Measurements from ENCODE around the gene TRIP10. TPM values are rescaled to one million over a fixed set of nuclear protein-coding genes. Genes with fewer than 3 reads are reported as not detected.

TRIP10 gene
- total RNA-seq, 1 experiment from 2014 or later, result 49.7 TPM

DNA sequence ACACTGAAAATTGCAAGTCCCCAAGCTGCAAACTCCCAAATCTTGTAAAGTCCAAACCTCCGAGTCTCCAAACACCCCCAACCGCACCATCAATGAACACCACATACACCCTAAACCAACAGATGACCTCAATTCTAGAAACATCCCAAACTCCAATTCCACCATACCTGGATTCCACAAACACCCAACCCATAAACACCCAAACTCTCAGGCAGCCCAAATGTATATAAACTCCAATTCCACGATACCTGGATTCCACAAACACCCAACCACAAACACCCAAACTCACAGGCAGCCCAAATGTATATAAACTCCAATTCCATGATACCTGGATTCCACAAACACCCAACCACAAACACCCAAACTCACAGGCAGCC lies 19.5 kb upstream of the TRIP10 start:
- Mint-ChIP-seq H3K27ac (ENCODE audit: low read depth, unreplicated experiment) (peak overlapping the region; percentile 82), H3K36me3 (ENCODE audit: insufficient read depth, unreplicated experiment) (peaks cover 58% of the 10 kb centered on the region), H3K4me1 (ENCODE audit: insufficient read depth, unreplicated experiment) (peaks cover 47% of the 10 kb centered on the region), H3K27me3 (ENCODE audit: insufficient read depth, unreplicated experiment) (no peaks in the 10 kb centered on the region), H3K9me3 (ENCODE audit: unreplicated experiment) (peaks cover 8% of the 10 kb centered on the region), H3K4me3 (ENCODE audit: unreplicated experiment) (peak overlapping the region; percentile 95)
- intact Hi-C loops (cut with micrococcal nuclease), result loop anchor here (1.0 to 5.0 kb wide), 2 partner anchors 16 to 142 kb away; no protein-coding TSS in a partner anchor
- DNase-seq (ENCODE audit: unreplicated experiment), result no peak
- CTCF ChIA-PET, result interaction anchor here (0.8 to 2.8 kb wide), 3 partner anchors 16 to 296 kb away, joined by 4 to 14 read pairs (median 5); partner anchors contain the start of gene KHSRP
- TF ChIP-seq, protein P1, sequence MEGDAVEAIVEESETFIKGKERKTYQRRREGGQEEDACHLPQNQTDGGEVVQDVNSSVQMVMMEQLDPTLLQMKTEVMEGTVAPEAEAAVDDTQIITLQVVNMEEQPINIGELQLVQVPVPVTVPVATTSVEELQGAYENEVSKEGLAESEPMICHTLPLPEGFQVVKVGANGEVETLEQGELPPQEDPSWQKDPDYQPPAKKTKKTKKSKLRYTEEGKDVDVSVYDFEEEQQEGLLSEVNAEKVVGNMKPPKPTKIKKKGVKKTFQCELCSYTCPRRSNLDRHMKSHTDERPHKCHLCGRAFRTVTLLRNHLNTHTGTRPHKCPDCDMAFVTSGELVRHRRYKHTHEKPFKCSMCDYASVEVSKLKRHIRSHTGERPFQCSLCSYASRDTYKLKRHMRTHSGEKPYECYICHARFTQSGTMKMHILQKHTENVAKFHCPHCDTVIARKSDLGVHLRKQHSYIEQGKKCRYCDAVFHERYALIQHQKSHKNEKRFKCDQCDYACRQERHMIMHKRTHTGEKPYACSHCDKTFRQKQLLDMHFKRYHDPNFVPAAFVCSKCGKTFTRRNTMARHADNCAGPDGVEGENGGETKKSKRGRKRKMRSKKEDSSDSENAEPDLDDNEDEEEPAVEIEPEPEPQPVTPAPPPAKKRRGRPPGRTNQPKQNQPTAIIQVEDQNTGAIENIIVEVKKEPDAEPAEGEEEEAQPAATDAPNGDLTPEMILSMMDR (IDR thresholded peaks at IDR 0.05; ENCODE audit: unreplicated experiment), result no peak
- BruUV-seq (replicated peaks), result TSS peak; percentile 69
- POLR2A ChIA-PET, result interaction anchor here (0.6 to 7.7 kb wide), 12 partner anchors 16 to 663 kb away, joined by 3 to 189 read pairs (median 7); partner anchors contain the start of genes CRB3, GPR108, SH2D3A and SLC25A23

DNA sequence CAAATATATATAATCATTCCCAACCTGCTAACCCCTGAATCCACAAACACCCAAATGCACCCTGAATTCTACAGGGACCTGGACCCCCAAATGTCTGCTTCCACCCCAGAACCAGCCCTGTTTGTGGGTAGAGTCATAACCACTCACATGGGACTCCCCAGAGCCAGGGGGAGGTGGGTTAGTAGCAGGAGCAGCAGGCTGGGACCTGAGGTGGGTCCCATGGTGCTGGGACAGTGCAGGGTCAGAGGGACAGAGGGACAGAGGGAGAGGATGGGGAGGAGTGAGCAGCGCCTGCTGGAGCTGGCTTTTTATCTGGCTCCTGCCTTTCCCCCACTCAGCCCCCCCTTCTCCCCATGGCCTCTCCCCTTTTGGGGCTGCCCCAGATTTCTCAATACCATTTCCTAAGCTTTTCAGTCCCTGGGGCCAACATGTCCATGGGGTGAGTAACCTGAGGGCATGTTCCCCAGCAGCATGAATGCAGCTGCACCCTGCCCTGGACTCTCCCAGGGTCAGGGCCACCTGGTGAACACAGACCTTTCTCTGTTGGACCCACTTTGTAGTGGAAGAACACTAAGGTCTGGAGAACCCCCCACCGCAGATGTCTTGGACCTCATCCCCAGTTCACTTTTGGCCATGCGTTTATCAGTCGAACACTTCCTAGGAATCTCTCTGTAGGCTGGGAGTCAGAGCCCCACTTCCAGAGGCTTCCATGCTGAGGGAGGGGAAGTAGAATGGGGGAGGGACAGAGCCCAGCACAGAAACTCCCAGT lies 18.9 kb upstream of the TRIP10 start, which contains the start of gene C3:
C3 (minus strand) TSS at position 282 of the 769 bp plus-strand sequence; CDS start at position 221, 61 bp downstream.
- TF ChIP-seq, protein P1 (IDR thresholded peaks at IDR 0.05; ENCODE audit: unreplicated experiment), result no peak
- Mint-ChIP-seq H3K27ac (ENCODE audit: low read depth, unreplicated experiment) (peak within 1 kb of the TSS; percentile 82), H3K36me3 (ENCODE audit: insufficient read depth, unreplicated experiment) (peaks cover 56% of the 10 kb centered on the region), H3K9me3 (ENCODE audit: unreplicated experiment) (peaks cover 8% of the 10 kb centered on the region), H3K4me3 (ENCODE audit: unreplicated experiment) (peak within 1 kb of the TSS; percentile 95), H3K4me1 (ENCODE audit: insufficient read depth, unreplicated experiment) (peaks cover 47% of the 10 kb centered on the region), H3K27me3 (ENCODE audit: insufficient read depth, unreplicated experiment) (no peaks in the 10 kb centered on the region)
- ChIA-PET POLR2A (interaction anchor here (0.6 to 7.7 kb wide), 21 partner anchors 11 to 663 kb away, joined by 3 to 189 read pairs (median 4); partner anchors contain the start of genes CRB3, GPR108, SH2D3A and SLC25A23), CTCF (interaction anchor here (0.5 to 2.8 kb wide), 7 partner anchors 16 to 1522 kb away, joined by 3 to 14 read pairs (median 3); partner anchors contain the start of genes GPR108 and KHSRP)
- intact Hi-C loops (cut with micrococcal nuclease), result loop anchor here (1.0 to 5.0 kb wide), 2 partner anchors 16 to 142 kb away; no protein-coding TSS in a partner anchor
- no TSS peak for BruUV-seq (replicated peaks)
- peak; percentile 98 for DNase-seq (ENCODE audit: unreplicated experiment)

DNA sequence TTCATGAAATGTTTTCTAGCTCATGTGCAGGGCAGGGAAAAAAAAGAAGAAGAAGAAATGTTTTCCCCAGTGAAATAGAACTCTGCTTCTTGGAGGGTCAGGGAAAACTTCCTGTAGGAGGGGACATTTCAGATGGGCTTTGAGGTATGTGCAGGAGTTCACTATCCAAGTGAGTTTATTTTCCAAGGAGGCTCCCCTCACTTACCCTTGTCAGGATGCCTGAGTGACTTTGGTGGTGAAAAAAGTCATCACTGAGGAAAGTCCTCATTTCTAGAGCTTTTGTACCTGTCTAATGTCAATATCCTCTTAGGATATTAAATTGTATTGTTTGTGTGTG lies 18.4 kb upstream of the TRIP10 start:
- TF ChIP-seq, protein P1 (IDR thresholded peaks at IDR 0.05; ENCODE audit: unreplicated experiment), result no peak
- Mint-ChIP-seq H3K27me3 (ENCODE audit: insufficient read depth, unreplicated experiment) (no peaks in the 10 kb centered on the region), H3K4me1 (ENCODE audit: insufficient read depth, unreplicated experiment) (peaks cover 47% of the 10 kb centered on the region), H3K36me3 (ENCODE audit: insufficient read depth, unreplicated experiment) (peaks cover 50% of the 10 kb centered on the region), H3K27ac (ENCODE audit: low read depth, unreplicated experiment) (peak overlapping the region; percentile 82), H3K4me3 (ENCODE audit: unreplicated experiment) (peak overlapping the region; percentile 95), H3K9me3 (ENCODE audit: unreplicated experiment) (peaks cover 8% of the 10 kb centered on the region)
- CTCF ChIA-PET, result interaction anchor here (0.5 to 2.8 kb wide), 6 partner anchors 17 to 1522 kb away, joined by 3 to 14 read pairs (median 3); partner anchors contain the start of gene GPR108
- DNase-seq (ENCODE audit: unreplicated experiment), result no peak
- BruUV-seq (replicated peaks), result no TSS peak
- intact Hi-C loops (cut with micrococcal nuclease), result loop anchor here (5.0 kb wide), 1 partner anchor 141 kb away; no protein-coding TSS in a partner anchor
- POLR2A ChIA-PET, result interaction anchor here (0.6 to 7.7 kb wide), 18 partner anchors 12 to 664 kb away, joined by 3 to 189 read pairs (median 4); partner anchors contain the start of genes CRB3, GPR108, SH2D3A and TRIP10

DNA sequence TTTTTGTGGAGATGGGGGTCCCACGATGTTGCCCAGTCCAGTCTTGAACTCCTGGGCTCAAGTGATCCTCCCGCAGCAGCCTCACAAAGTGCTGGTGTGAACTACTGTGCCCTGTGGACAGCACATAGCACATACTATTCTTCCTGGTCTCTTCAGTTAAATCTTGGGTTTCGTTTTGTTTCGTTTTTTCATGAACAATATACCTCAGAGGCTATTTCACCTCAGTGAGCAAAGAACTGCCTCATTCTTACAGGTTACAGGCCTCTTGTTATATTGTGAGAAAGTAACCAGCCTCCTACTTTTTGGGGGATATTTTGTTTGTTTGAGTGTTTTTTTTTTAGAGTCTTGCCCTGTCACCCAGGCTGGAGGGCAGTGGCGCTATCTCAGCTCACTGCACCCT lies 17.7 kb upstream of the TRIP10 start:
- peaks cover 41% of the 10 kb centered on the region for H3K4me1 Mint-ChIP-seq (ENCODE audit: insufficient read depth, unreplicated experiment)
- TF ChIP-seq, protein P1 (IDR thresholded peaks at IDR 0.05; ENCODE audit: unreplicated experiment), result no peak
- peaks cover 43% of the 10 kb centered on the region for H3K36me3 Mint-ChIP-seq (ENCODE audit: insufficient read depth, unreplicated experiment)
- no peak for DNase-seq (ENCODE audit: unreplicated experiment)
- peak overlapping the region; percentile 82 for H3K27ac Mint-ChIP-seq (ENCODE audit: low read depth, unreplicated experiment)
- no TSS peak for BruUV-seq (replicated peaks)
- intact Hi-C loops (cut with micrococcal nuclease), result loop anchor here (5.0 kb wide), 1 partner anchor 141 kb away; no protein-coding TSS in a partner anchor
- ChIA-PET POLR2A (interaction anchor here (0.6 to 7.7 kb wide), 7 partner anchors 16 to 142 kb away, joined by 3 to 189 read pairs (median 10); partner anchors contain the start of genes GPR108, SH2D3A and TRIP10), CTCF (interaction anchor here (0.6 to 2.8 kb wide), 6 partner anchors 15 to 613 kb away, joined by 3 to 14 read pairs (median 4); no protein-coding TSS in a partner anchor)
- peaks cover 8% of the 10 kb centered on the region for H3K9me3 Mint-ChIP-seq (ENCODE audit: unreplicated experiment)
- H3K27me3 Mint-ChIP-seq (ENCODE audit: insufficient read depth, unreplicated experiment), result no peaks in the 10 kb centered on the region
- H3K4me3 Mint-ChIP-seq (ENCODE audit: unreplicated experiment), result peak overlapping the region; percentile 95
